Lower leg skin (tissue), 3 donors: ENCODE data around the gene SFMBT1.

ENCODE experiments used
- POLR2A ChIP-seq, 2 donors: fragments of 450-650 bp; IDR thresholded peaks; one replicate each; pipeline ENCODE4 v1.6.1; 2016 to 2017; ENCODE audit warnings: antibody characterized with exemption in 2 of 2, mild to moderate bottlenecking in 1 of 2, moderate library complexity in 1 of 2
- TF ChIP-seq, protein P1 (sequence below), 3 donors: fragments of 450-650 bp; IDR thresholded peaks; one replicate each; pipeline ENCODE4 v1.5.1; 2016; ENCODE audit warnings: antibody characterized with exemption in 3 of 3, mild to moderate bottlenecking in 3 of 3, moderate library complexity in 2 of 3

GRCh38 chr3:53038679-53039375 is 7.0 kb downstream of the SFMBT1 start:
- TF ChIP-seq POLR2A (IDR thresholded peaks at IDR 0.05): no peak
- TF ChIP-seq, protein P1, sequence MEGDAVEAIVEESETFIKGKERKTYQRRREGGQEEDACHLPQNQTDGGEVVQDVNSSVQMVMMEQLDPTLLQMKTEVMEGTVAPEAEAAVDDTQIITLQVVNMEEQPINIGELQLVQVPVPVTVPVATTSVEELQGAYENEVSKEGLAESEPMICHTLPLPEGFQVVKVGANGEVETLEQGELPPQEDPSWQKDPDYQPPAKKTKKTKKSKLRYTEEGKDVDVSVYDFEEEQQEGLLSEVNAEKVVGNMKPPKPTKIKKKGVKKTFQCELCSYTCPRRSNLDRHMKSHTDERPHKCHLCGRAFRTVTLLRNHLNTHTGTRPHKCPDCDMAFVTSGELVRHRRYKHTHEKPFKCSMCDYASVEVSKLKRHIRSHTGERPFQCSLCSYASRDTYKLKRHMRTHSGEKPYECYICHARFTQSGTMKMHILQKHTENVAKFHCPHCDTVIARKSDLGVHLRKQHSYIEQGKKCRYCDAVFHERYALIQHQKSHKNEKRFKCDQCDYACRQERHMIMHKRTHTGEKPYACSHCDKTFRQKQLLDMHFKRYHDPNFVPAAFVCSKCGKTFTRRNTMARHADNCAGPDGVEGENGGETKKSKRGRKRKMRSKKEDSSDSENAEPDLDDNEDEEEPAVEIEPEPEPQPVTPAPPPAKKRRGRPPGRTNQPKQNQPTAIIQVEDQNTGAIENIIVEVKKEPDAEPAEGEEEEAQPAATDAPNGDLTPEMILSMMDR (IDR thresholded peaks at IDR 0.05): no peak
